Osteoblast (primary cell): ENCODE results near the gene AHCYL1. TPM values are rescaled to one million over a fixed set of nuclear protein-coding genes. Genes with fewer than 3 reads are reported as not detected.

Experiments
- DNase-seq: peaks from one replicate; pipeline ENCODE4 v3.0.0; 2011; ENCODE audit warnings: low spot score, mixed read lengths; ENCODE audit not compliant: insufficient read length; ENCODE audit errors: missing footprints
- H2AFZ ChIP-seq: 2 replicates; pipeline ENCODE4 v1.6.0; 2011; ENCODE audit warnings: mild to moderate bottlenecking, low read length
- H3K27ac ChIP-seq: 2 replicates; pipeline ENCODE4 v1.5.1; 2011; ENCODE audit warnings: mild to moderate bottlenecking, low read depth, low read length, moderate library complexity
- H3K27me3 ChIP-seq: 2 replicates; pipeline ENCODE4 v1.6.0; 2012; ENCODE audit warnings: mild to moderate bottlenecking, control low read depth, inconsistent platforms, low read length, moderate library complexity; ENCODE audit not compliant: insufficient read depth
- H3K36me3 ChIP-seq: 2 replicates; pipeline ENCODE4 v1.5.1; 2011; ENCODE audit warnings: mild to moderate bottlenecking, low read length, control low read depth, moderate library complexity; ENCODE audit not compliant: insufficient read depth
- H3K4me1 ChIP-seq: 2 replicates; pipeline ENCODE4 v1.5.1; 2011; ENCODE audit warnings: mild to moderate bottlenecking, low read length, control low read depth, moderate library complexity; ENCODE audit not compliant: insufficient read depth
- H3K4me2 ChIP-seq: 2 replicates; pipeline ENCODE4 v1.6.0; 2011; ENCODE audit warnings: mild to moderate bottlenecking, low read length; ENCODE audit not compliant: insufficient read depth
- H3K4me3 ChIP-seq: fragments of 200-600 bp; sonication (generic); 3 replicates; pipeline ENCODE4 v1.5.1; 2012; ENCODE audit warnings: mild to moderate bottlenecking, low read length, inconsistent platforms; ENCODE audit not compliant: insufficient read depth
- H3K79me2 ChIP-seq: 2 replicates; pipeline ENCODE4 v1.6.0; 2012; ENCODE audit warnings: mild to moderate bottlenecking, low read length, control low read depth, inconsistent platforms; ENCODE audit not compliant: insufficient read depth
- H3K9me3 ChIP-seq: 2 replicates; pipeline ENCODE4 v1.5.1; 2011; ENCODE audit warnings: low read depth, low read length, control low read depth
- H4K20me1 ChIP-seq: 2 replicates; pipeline ENCODE4 v1.6.0; 2012; ENCODE audit warnings: mild to moderate bottlenecking, low read length, control low read depth; ENCODE audit not compliant: insufficient read depth
- CTCF ChIP-seq: IDR thresholded peaks from 2 replicates; pipeline ENCODE4 v1.5.1; 2011; ENCODE audit warnings: mild to moderate bottlenecking, low read depth, low read length, moderate library complexity; ENCODE audit errors: extremely low read depth
- total RNA-seq: library from RNA; depleted of rRNA; stranded (reverse); fragments of >200 nt; gene quantifications from 2 replicates; pipeline ENCODE4 v1.2.3, GENCODE V29; 2012

The AHCYL1 gene
- total RNA-seq, 1 donor, result 56.8 TPM

DNA sequence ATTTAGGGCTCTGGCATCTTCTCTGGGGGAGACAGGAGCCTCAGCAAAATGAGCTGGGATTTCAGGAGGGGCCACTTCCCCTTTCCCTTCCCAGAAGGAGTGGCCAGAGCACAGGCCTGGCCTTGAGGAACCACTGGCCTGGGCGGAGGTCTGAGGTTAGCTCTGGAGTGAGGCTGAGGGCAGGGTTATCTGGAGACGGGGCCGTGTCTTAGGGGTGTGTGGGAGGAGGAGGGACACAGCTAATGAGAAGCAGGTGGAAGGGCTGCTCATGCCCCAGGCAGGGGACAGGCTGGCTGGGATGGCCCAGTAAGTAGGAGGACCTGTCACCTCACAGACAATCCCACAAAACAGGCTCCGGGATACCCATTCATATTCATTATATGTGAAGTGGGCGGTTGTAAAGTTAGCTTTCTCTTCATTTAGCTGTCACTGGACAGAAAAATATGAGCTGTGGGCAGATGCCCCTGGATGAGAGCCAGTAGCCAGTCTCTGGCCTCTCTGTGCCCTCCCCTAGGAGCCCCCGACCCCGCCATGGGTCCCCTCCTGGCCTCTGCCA is 73.5 kb downstream of the AHCYL1 start:
- peaks cover 40% of the 10 kb centered on the region for H3K36me3 ChIP-seq

GRCh38 chr1:110058591-110058990 is 74.0 kb downstream of the AHCYL1 start:
- no peaks in the 10 kb centered on the region for H3K9me3 ChIP-seq
- H3K36me3 ChIP-seq, result peaks cover 35% of the 10 kb centered on the region
- DNase-seq, result no peak
- peaks cover 25% of the 10 kb centered on the region for H4K20me1 ChIP-seq
- peak overlapping the region; percentile 16 for H3K27ac ChIP-seq
- H3K4me3 ChIP-seq, result no peak overlapping the region
- no peak overlapping the region for H3K4me2 ChIP-seq
- no peak overlapping the region for H2AFZ ChIP-seq
- TF ChIP-seq CTCF, result no peak
- no peaks in the 10 kb centered on the region for H3K27me3 ChIP-seq
- no peaks in the 10 kb centered on the region for H3K79me2 ChIP-seq
- peaks cover 55% of the 10 kb centered on the region for H3K4me1 ChIP-seq

More for the DNA sequence above, 73.5 kb downstream of the AHCYL1 start:
- no peak for TF ChIP-seq CTCF
- H3K4me3 ChIP-seq, result no peak overlapping the region
- no peak overlapping the region for H3K4me2 ChIP-seq
- H3K27ac ChIP-seq, result peak overlapping the region; percentile 16
- no peaks in the 10 kb centered on the region for H3K9me3 ChIP-seq
- H4K20me1 ChIP-seq, result peaks cover 25% of the 10 kb centered on the region
- H3K4me1 ChIP-seq, result peaks cover 55% of the 10 kb centered on the region
- DNase-seq, result no peak
- no peaks in the 10 kb centered on the region for H3K27me3 ChIP-seq
- no peaks in the 10 kb centered on the region for H3K79me2 ChIP-seq
- H2AFZ ChIP-seq, result no peak overlapping the region

- peaks cover 29% of the 10 kb centered on the region for H3K36me3 ChIP-seq
- no peak overlapping the region for H3K4me2 ChIP-seq
- TF ChIP-seq CTCF, result no peak
These were observed 74.7 kb downstream of the AHCYL1 start for GRCh38 chr1:110059133-110059863.

GRCh38 chr1:110060034-110060661 is 75.6 kb downstream of the AHCYL1 start:
- H3K27me3 ChIP-seq, result no peaks in the 10 kb centered on the region
- no peaks in the 10 kb centered on the region for H3K9me3 ChIP-seq
- H3K4me3 ChIP-seq, result no peak overlapping the region
- no peak overlapping the region for H3K27ac ChIP-seq
- H3K79me2 ChIP-seq, result no peaks in the 10 kb centered on the region
- H2AFZ ChIP-seq, result no peak overlapping the region
- peaks cover 25% of the 10 kb centered on the region for H4K20me1 ChIP-seq
- no peak overlapping the region for H3K4me2 ChIP-seq
- peak; percentile 85 for TF ChIP-seq CTCF
- peaks cover 21% of the 10 kb centered on the region for H3K36me3 ChIP-seq
- DNase-seq, result no peak
- H3K4me1 ChIP-seq, result peaks cover 42% of the 10 kb centered on the region

More at GRCh38 chr1:110059133-110059863, 74.7 kb downstream of the AHCYL1 start:
- Histone ChIP-seq H3K4me1 (peaks cover 51% of the 10 kb centered on the region), H3K79me2 (no peaks in the 10 kb centered on the region), H2AFZ (no peak overlapping the region), H3K27ac (no peak overlapping the region), H4K20me1 (peaks cover 25% of the 10 kb centered on the region), H3K9me3 (no peaks in the 10 kb centered on the region), H3K4me3 (no peak overlapping the region), H3K27me3 (no peaks in the 10 kb centered on the region)
- no peak for DNase-seq
